ENCODE data around the gene NPAS3.

DNA sequence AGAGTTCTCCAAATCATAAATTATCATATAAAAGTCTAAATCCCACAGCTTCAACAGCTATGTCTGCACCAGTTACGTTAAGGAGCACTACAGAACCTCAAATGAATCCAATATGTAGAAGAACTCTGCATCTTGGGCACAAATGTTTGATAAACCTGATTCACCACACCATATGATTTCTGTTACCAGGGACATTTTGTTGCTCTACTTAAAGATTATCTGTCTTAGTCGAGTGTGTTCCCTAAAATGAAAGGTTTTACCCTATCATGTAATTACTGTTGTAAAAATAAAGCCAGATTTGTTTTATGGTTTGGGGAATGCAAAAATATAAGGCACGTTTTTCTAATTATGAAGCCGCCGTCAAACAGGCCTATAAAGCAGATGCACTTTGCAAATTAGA is 649.1 kb downstream of the NPAS3 start:
- TF ChIP-seq, protein P1, sequence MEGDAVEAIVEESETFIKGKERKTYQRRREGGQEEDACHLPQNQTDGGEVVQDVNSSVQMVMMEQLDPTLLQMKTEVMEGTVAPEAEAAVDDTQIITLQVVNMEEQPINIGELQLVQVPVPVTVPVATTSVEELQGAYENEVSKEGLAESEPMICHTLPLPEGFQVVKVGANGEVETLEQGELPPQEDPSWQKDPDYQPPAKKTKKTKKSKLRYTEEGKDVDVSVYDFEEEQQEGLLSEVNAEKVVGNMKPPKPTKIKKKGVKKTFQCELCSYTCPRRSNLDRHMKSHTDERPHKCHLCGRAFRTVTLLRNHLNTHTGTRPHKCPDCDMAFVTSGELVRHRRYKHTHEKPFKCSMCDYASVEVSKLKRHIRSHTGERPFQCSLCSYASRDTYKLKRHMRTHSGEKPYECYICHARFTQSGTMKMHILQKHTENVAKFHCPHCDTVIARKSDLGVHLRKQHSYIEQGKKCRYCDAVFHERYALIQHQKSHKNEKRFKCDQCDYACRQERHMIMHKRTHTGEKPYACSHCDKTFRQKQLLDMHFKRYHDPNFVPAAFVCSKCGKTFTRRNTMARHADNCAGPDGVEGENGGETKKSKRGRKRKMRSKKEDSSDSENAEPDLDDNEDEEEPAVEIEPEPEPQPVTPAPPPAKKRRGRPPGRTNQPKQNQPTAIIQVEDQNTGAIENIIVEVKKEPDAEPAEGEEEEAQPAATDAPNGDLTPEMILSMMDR (IDR thresholded peaks at IDR 0.05; ENCODE audit: borderline replicate concordance, extremely low read depth, low read length, poor library complexity, severe bottlenecking), result no peak
- no peak for TF ChIP-seq EZH2 (IDR thresholded peaks at IDR 0.05; ENCODE audit: borderline replicate concordance, low read depth, low read length, severe bottlenecking)

All from DND-41 (cell line).